ENCODE data around the gene PLEKHM1. TPM values are rescaled to one million over a fixed set of nuclear protein-coding genes. Genes with fewer than 3 reads are reported as not detected.
"Not testable (repeated sequence)": the region's sequence is repeated elsewhere in the genome, so short reads cannot be mapped to it uniquely, and the experiment has no call there.

Gene PLEKHM1
- total RNA-seq, 2 donors from 2014 or later, result 30.4 to 33.3 TPM

DNA sequence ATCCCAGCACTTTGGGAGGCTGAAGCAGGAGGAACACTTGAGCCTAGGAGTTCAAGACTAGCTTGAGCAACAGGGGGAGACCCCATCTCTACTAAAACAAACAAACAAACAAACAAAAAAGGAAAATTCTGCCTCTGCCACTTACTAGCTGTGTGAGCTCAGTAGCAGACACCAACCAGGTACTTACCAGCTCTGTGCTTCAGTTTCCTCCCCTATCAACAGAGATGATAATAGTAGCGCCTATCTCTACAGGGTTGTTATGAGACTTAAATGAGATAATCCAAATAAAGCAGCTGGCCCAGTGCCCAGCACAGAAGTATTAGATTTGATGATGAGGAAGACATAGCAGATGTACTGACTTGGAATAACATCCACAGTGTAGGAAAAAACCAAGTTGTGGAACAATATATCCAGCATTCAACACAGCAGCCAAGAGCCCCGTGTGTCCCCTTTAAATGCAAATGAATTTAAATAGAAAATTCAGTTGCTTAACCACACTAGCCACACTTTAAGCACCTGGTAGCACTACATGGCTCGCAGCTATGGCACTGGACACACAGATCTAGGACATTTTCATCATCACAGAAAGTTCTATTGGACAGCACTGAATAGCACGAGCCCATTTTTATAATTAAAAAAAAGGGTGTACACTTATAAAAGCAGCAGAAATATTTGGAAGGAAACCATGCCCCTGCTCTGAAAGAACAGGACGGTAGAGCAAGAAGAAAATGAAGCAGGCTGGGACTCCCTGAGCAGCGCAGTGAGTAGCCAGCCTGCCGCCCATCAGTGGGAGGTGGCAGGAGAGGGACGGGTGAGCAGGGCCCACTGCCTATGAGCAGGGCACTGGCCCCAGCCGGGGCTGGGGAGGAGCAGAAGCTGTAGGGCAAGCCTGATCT, 37.9 kb downstream of the PLEKHM1 start:
- not testable (repeated sequence) for DNase-seq; H3K36me3 Mint-ChIP-seq (ENCODE audit: insufficient read depth in 2 of 2); H3K27ac Mint-ChIP-seq

DNA sequence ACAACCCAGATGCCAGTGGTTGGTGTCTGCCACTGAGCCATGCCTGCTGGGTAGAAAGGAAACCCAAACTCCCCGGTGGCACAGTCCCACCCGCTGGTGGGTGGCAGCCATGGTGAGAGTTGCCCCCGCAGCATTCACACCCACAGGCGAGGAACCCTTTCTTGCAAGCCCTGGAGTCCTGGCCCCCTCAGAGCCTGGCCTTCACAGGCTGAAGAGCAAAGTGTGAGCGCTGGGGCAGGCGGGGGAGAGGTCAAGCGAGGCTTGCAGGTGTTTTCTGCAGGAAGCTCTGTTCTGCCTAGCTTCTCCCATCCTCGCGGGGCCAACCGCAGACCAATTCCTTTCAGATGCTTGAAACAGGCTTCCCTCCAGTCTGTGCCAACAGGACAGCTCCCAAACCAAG, 38.9 kb downstream of the PLEKHM1 start:
- H3K27me3 Mint-ChIP-seq (ENCODE audit: low read depth); DNase-seq; ATAC-seq (replicated peaks in 1 of 2); H3K4me1 Mint-ChIP-seq (ENCODE audit: low read depth); H3K4me3 Mint-ChIP-seq; H3K36me3 Mint-ChIP-seq (ENCODE audit: insufficient read depth in 2 of 2); H3K27ac Mint-ChIP-seq; H3K9me3 Mint-ChIP-seq: not testable (repeated sequence)

More for the DNA sequence above, 37.9 kb downstream of the PLEKHM1 start:
- not testable (repeated sequence) for H3K4me3 Mint-ChIP-seq; H3K27me3 Mint-ChIP-seq (ENCODE audit: low read depth); ATAC-seq (replicated peaks in 1 of 2); H3K9me3 Mint-ChIP-seq; H3K4me1 Mint-ChIP-seq (ENCODE audit: low read depth)

DNA sequence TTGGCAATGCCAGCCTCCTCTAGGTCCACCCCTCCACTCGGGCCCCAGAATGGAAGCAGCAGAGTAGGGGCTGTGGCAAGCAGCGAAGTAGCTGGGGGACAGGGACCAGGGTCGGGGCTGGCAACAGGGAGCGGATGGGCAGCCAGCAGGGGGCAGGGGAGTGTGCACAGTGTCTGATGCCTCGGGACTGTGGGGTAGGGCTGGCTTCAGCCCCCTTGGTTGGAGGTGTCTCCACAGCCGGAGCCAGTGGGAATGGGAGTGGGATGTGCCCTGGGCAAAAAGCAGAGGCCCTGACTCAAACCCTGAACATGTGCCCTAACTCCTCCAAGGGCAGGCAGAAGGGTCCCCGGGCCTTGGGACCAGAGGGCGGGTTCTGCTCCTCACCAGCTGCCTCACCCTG, 39.4 kb downstream of the PLEKHM1 start:
- ATAC-seq (replicated peaks in 1 of 2) (no peak), DNase-seq (no peak)
- Mint-ChIP-seq H3K4me1 (ENCODE audit: low read depth) (peaks cover 7% of the 10 kb centered on the region), H3K27me3 (ENCODE audit: low read depth) (no peaks in the 10 kb centered on the region), H3K4me3 (no peak overlapping the region), H3K9me3 (no peaks in the 10 kb centered on the region), H3K27ac (no peak overlapping the region), H3K36me3 (ENCODE audit: insufficient read depth in 2 of 2) (peaks cover 0 to 3% of the 10 kb centered on the region in 2 donors)

DNA sequence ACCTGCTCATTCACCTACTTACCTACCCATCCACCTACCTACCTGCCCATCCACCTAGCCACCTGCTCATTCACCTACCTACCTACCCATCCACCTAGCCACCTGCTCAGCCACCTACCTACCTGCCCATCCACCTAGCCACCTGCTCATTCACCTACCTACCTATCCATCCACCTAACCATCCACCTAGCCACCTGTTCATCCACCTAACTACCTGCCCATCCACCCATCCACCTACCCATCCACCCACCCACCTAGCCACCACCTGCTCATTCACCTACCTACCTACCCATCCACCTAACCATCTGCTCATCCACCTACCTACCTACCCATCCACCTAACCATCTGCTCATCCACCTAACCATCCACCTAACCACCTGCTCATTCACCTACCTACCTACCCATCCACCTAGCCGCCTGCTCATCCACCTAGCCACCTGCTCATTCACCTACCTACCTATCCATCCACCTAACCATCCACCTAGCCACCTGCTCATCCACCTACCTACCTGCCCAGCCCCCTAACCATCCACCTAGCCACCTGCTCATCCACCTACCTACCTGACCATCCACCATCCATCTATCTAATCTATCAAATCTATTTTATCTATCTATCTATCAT, 40.7 kb downstream of the PLEKHM1 start:
- H3K9me3 Mint-ChIP-seq; ATAC-seq (replicated peaks in 1 of 2); H3K27ac Mint-ChIP-seq; H3K4me3 Mint-ChIP-seq; DNase-seq; H3K36me3 Mint-ChIP-seq (ENCODE audit: insufficient read depth in 2 of 2); H3K27me3 Mint-ChIP-seq (ENCODE audit: low read depth): not testable (repeated sequence)
- peaks cover 18% of the 10 kb centered on the region for H3K4me1 Mint-ChIP-seq (ENCODE audit: low read depth)

DNA sequence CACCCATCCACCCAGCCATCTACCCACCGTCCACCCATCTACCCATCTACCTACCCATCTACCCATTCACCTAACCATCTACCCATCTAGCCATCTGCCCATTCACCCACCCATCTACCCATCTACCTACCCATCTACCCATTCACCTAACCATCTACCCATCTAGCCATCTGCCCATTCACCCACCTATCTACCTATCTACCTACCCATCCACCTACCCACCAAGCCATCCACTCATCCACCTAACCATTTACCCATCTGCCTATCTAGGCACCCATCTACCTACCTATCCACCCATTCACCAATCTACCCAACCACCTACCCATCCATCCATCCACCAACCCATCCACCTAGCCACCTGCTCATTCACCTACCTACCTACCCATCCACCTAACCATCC, 41.3 kb downstream of the PLEKHM1 start:
- not testable (repeated sequence) for H3K4me3 Mint-ChIP-seq; H3K9me3 Mint-ChIP-seq; H3K36me3 Mint-ChIP-seq (ENCODE audit: insufficient read depth in 2 of 2); H3K27ac Mint-ChIP-seq; ATAC-seq (replicated peaks in 1 of 2); H3K27me3 Mint-ChIP-seq (ENCODE audit: low read depth); DNase-seq
- H3K4me1 Mint-ChIP-seq (ENCODE audit: low read depth), result peaks cover 14% of the 10 kb centered on the region

DNA sequence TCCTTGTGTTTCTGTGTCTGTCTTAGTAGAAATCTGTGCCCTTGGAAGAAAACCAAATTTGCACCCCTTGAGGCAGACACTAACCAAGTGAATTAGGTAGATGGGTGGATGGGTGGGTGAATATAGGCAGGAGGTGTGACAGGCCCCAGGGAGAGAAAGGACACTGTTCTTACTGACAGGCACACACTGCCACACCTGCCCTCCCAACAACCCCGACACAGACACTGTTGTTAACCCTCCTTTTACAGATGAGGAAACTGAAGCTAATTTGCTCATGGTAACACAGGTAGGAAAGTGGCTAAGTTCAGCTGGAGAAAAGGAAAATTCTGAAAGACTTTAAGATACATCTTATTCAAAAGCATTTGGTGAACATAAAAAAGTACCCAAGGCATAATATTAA, 42.0 kb downstream of the PLEKHM1 start:
- not testable (repeated sequence) for H3K27ac Mint-ChIP-seq; H3K4me3 Mint-ChIP-seq; H3K9me3 Mint-ChIP-seq; H3K36me3 Mint-ChIP-seq (ENCODE audit: insufficient read depth in 2 of 2); DNase-seq; ATAC-seq (replicated peaks in 1 of 2); H3K27me3 Mint-ChIP-seq (ENCODE audit: low read depth)
- peaks cover 14% of the 10 kb centered on the region for H3K4me1 Mint-ChIP-seq (ENCODE audit: low read depth)

DNA sequence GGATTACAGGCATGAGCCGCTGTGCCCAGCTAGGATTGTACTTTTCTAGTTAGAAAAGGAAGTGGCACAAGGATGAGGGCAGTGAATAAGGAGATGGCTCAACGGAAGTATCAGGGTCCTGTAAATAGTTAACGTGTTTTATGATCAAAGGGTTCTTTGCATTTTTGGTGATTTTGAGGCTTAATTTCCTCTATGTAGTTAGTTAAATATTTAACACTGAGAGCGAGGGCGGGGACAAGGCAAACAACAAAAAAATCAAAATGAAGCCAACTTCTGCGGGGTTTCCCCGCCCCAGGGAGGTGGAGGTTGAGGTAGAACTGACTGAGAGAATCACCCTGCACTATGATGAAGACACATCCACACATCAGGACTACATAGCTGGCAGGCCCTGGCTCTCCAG, 42.5 kb downstream of the PLEKHM1 start:
- not testable (repeated sequence) for H3K4me3 Mint-ChIP-seq, DNase-seq

DNA sequence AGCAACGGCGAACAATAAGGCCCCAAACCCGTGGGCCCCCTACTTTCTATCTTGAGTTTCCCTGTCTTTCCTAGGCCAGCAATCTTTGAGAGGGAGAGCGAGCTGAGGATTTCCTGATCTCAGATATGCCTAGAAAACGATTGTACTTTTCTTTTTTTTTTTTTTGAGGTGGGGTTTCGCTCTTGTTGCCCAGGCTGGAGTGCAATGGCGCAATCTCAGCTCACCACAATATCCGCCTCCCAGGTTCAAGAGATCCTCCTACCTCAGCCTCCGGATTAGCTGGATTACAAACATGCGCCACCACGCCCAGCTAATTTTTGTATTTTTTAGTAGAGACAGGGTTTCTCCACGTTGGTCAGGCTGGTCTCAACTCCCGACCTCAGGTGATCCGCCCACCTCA, 42.9 kb downstream of the PLEKHM1 start:
- not testable (repeated sequence) for ATAC-seq (replicated peaks in 1 of 2); H3K4me3 Mint-ChIP-seq; DNase-seq; H3K9me3 Mint-ChIP-seq; H3K27me3 Mint-ChIP-seq (ENCODE audit: low read depth); H3K27ac Mint-ChIP-seq; H3K36me3 Mint-ChIP-seq (ENCODE audit: insufficient read depth in 2 of 2)
- H3K4me1 Mint-ChIP-seq (ENCODE audit: low read depth), result peaks cover 14% of the 10 kb centered on the region

More for the DNA sequence above, 42.5 kb downstream of the PLEKHM1 start:
- peaks cover 14% of the 10 kb centered on the region for H3K4me1 Mint-ChIP-seq (ENCODE audit: low read depth)
- not testable (repeated sequence) for H3K27ac Mint-ChIP-seq; H3K9me3 Mint-ChIP-seq; H3K36me3 Mint-ChIP-seq (ENCODE audit: insufficient read depth in 2 of 2); ATAC-seq (replicated peaks in 1 of 2); H3K27me3 Mint-ChIP-seq (ENCODE audit: low read depth)

DNA sequence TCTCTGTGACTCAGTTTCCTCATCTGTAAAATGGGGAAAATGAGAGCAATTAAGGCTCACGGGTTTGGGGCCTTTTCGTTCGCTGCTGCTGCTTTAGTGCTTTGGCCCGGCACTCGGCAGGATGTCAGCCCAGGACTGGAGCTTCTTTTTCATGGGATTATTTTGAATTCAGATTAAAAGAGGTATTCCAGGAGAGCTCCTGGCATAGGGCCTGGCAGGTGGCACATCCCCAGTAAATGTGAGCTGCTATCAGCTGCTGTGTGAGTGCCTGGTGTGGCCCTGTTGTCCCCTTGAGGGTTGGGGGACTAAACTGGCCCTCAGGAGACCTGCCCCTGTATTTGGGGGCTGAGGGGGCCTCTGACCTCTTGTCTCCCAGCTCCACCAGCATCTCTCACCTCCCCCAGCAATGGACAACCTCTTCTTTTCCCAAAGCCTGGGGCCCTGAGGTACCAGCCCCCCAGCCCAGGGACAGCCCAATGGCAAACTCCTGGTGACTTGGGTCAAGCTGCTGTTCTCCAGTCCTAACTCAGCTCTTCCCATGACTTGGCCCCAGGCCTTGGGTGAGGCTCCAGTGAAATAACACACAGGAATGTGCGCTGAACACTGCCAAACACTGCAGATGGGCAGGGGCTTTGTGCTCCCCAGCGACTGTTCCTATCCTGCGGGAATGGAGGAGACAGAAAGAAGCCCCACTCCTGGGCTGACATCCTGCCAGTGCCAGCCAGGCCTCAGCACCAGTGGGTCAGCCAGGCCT, 43.5 kb downstream of the PLEKHM1 start:
- peaks cover 14% of the 10 kb centered on the region for H3K4me1 Mint-ChIP-seq (ENCODE audit: low read depth)
- H3K9me3 Mint-ChIP-seq; DNase-seq; H3K4me3 Mint-ChIP-seq; H3K27ac Mint-ChIP-seq; ATAC-seq (replicated peaks in 1 of 2); H3K27me3 Mint-ChIP-seq (ENCODE audit: low read depth); H3K36me3 Mint-ChIP-seq (ENCODE audit: insufficient read depth in 2 of 2): not testable (repeated sequence)

DNA sequence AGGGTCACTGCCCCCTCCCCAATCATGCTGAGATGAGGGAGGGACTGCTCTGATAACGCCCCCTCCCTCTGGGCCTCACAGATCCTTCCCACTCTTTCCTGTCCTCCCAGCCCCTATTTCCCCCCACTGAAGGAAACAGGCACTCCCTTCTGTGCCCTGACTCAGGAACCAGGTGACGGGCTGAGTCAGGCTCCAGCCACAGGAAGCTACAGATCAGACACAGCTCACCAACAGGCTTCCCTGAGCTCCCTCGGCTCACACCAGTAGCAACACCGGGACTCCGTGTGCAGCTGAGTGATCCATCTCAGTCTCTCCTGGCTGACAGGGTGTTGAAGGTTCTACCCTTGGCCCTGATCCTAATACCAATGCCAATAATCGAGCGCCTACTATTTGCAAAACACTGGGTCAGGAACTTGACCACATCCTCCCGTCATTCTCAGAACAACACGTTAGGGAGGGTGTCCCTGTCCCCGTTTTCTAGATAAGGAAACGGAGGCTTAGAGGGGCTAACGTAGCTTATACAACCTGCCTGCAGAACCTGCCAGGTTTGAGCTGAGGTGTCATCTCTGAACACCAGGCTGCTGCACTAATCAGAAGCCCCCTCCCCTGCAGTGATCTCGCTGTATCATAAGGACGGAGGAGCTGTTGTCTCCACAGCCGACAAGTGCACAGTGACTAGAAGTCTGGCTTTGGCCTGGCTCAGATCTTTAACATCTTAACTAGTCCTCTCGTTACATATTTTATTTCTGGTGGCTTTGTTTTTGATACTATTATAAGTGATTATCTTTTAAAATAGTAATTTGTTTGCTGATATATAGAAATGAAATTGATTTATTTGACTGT, 44.4 kb downstream of the PLEKHM1 start:
- Mint-ChIP-seq H3K4me1 (ENCODE audit: low read depth) (peaks cover 20% of the 10 kb centered on the region), H3K4me3 (peak overlapping the region; percentile 44 to 62), H3K27ac (peak overlapping the region; percentile 36)
- not testable (repeated sequence) for H3K36me3 Mint-ChIP-seq (ENCODE audit: insufficient read depth in 2 of 2); H3K9me3 Mint-ChIP-seq; H3K27me3 Mint-ChIP-seq (ENCODE audit: low read depth)
- DNase-seq (peak; percentile 51 to 55), ATAC-seq (replicated peaks in 1 of 2) (peak; percentile 95 to 99)

DNA sequence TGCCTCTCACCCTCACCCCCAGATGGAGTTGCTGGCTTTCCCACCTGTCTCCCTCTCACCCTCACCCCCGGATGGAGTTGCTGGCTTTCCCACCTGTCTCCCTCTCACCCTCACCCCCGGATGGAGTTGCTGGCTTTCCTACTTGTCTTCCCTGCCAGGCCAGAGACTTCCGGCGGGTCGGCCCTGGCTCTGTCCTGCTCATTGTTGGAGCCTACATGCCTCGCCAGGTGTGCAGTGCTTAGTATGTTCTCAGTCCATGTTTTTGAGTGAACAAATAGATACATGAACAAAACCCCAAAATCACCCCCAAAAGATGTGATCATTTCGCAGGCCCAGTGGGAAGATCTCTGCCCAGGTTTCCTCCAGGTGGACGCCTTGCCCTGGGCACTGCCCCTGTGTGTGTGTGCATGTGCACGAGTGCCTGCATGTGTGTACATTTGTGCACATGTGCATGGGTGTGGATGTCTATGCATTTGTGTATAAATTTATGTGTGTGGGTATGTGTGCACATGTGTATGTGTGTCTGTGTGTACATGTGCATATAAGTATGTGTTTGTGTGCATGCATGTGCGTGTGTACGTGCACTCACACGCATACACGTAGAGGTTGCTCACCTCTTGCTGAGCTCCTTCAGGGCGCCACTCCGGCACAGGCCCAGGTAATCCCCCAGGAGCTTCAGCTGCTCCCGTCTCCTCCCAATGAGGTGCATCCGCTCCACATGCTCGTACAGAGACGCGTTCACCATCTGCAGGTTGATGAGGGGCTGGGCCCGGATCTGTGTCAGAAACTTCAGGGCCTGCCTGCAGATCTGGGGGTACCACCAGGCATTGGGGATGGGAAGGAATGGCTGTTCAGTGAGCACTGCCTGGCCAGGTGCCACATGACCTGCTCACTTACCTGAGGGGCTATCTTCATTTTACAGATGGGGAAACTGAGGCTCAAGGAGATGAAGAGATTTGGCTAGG, 45.4 kb downstream of the PLEKHM1 start:
- H3K27me3 Mint-ChIP-seq (ENCODE audit: low read depth); H3K27ac Mint-ChIP-seq; DNase-seq; H3K36me3 Mint-ChIP-seq (ENCODE audit: insufficient read depth in 2 of 2); H3K9me3 Mint-ChIP-seq; ATAC-seq (replicated peaks in 1 of 2); H3K4me3 Mint-ChIP-seq: not testable (repeated sequence)
- peaks cover 30% of the 10 kb centered on the region for H3K4me1 Mint-ChIP-seq (ENCODE audit: low read depth)

DNA sequence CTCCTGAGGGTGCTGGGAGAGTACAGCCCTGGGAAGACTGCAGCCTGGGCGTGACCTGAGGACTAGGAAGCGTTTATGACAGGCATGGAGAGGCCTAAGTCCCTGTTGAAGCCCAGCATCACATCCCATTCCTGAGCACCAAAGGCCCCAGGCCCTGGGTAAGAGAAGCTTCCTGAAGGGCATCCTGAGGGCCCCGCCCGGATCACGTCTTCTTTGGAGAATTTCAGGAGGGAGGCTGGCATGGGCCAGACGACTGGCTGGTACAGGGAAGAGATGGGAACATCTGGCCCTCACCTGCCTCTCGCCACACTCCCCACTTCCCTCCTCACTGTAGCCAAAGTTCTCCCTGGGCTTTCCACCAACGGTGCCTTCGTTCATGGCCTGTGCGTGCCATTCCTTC, 46.2 kb downstream of the PLEKHM1 start:
- not testable (repeated sequence) for H3K9me3 Mint-ChIP-seq; ATAC-seq (replicated peaks in 1 of 2); H3K4me3 Mint-ChIP-seq; H3K36me3 Mint-ChIP-seq (ENCODE audit: insufficient read depth in 2 of 2); DNase-seq; H3K27me3 Mint-ChIP-seq (ENCODE audit: low read depth); H3K27ac Mint-ChIP-seq
- peaks cover 34% of the 10 kb centered on the region for H3K4me1 Mint-ChIP-seq (ENCODE audit: low read depth)

Measured in activated T-cell treated with anti-CD3 and anti-CD28 coated beads, Interleukin-2, amount 50 U/mL, for 72 hours (primary cell).